NCI-H2081 (cell line): ENCODE data around the gene ADCY2.

Experiments
- DNase-seq, 2 experiments: peaks; one replicate each; lab custom pipeline; 2025; lab: John Stamatoyannopoulos, UW

The ADCY2 gene

DNA sequence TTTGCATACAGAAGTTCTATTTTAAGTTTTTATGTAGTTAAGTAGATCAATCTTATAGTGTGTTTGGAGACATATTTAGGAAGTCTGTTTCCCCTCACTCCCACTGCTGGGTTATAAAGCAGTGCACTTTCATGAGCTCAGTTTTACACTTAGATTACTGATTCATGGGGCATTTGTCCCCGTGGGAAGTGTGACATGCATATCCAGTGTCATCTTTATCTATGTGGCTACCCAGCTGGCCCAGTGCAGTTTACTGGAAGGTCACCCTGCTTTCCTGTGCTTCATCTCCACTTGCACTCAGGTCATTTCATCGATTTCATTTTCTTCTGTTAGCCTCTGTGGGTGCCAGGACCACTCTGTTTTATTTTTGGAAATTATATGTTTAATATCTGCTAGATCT is 49.1 kb downstream of the ADCY2 start:
- no peak for DNase-seq

DNA sequence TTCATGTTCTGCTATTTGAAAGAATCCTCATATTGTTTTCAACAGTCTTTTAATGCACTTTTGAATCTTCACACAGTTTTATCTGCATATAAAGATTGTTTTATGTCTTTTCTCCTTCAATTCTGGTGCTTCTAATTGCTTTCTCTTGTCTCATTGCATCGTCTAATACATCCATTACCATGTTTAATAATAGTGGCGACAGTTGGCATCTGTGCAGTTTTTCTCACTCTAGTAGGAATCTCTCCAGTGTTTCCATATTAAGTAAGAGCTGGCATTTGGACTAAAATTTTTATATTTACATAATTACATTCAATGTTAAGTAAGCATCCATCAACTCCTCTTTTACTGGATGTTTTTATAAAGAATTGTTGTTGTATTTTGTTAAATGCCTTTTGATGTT is 49.9 kb downstream of the ADCY2 start:
- DNase-seq: no peak

DNA sequence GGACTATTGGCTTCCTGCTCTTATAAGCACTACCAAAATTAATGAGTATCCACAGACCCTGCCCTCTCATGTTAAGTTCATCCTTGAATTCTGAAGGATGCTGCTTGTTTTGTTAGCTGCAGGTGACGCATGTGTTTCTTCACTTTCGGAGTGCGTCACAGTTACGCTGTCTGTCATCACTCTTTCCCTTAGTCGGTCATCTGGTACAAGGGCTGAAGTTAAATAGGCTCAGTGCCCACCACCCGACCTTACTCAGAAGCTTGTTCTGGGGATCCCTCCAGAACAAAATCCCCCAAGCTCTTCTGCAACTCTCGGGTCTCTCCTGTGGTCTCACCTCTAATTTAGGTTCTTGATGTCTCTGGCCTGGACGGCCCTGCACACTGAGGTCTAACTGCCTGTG is 51.0 kb downstream of the ADCY2 start:
- no peak for DNase-seq

DNA sequence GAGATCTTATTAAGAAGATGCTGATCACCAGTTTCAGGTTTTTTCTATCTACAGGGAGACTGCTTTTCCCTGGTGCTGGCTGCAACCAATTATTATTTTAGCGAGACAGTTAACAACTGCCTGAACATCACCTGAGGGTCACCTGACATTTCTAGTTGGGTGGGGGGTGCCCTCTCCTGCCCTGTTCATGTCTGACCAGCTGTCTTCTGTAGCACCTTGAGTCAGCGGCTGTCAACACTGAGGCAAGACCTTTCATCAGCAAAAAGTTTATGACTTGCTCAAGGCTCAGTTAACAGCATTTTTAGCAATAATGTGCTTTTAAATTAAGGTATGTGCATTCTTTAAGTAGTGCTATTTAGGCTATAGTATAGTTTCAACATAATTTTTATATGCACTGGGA is 58.0 kb downstream of the ADCY2 start:
- no peak for DNase-seq

DNA sequence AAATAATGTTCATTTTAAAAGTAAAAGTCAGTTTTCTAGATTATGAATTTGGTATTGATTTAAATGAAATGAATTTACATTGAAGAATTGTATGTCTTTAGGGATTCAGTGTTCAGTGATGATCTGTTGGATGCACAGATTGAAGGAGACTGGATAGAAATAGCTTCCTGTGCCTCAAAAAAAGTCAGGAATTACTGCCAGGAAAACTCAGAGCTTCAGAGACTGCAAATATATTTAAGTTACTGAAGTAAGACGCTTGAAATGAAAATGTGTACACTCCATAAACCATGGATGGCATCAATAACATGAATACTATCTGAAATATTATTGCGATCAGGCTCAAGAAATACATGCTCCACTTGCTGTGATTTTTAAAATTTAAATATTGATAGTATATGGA is 60.3 kb downstream of the ADCY2 start:
- no peak for DNase-seq

DNA sequence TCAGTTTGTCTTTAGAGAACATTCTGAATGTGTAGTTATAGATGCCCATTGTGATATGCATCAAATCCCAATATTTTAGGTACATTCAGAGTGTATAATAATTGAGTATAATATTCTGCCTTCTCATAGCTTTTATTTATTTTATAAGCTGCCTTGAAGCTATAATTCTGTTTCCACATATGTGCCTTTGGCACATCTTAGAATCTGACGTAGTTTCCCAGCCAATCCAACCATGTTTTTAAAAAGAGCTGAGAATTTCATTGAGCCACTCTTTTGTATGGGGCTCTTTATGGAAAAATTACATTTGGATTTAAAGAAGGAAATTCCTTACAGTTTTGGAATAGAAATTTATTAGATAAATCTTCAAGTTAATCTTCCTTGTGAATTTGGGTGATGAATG is 65.4 kb downstream of the ADCY2 start:
- DNase-seq: no peak

DNA sequence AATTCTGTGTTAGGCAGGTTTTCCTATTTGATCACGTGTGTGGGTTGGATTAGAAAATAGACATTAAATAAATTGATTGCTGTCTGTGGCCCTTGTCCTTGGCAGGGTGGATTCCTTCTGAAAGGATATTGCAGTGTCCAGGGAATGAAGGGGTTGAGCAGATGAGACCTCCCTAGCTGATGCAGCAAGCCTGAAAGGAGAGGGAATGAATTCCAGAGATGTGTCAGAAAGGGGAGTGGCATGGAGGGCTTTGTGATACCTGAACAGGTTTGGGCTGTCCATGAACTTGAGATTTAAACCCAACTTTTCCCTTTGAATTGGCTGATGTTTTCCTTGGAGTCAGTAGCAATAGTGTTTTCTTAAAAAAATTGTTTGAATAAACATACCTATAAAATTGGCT is 66.8 kb downstream of the ADCY2 start:
- DNase-seq: no peak

DNA sequence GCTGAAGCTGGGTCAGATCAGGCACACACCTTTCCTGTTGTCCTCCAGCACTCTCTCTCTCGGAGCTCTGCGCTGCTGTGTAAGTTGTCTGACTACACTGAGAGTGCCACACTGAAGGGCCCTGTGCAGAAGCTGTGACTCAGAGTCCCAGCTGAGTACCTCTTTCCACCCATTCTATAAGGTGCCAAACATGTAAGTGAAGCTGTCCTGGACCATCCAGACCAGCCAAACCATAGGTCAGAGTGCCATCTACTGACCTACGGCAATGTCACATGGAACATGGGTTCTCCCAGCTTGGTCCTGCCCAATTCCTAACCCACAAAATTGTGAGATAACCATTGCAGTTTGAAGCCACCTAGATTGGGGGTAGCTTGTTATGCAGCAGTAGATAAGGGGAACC is 68.2 kb downstream of the ADCY2 start:
- DNase-seq: peak in 1 of 2 experiments; percentile 18

DNA sequence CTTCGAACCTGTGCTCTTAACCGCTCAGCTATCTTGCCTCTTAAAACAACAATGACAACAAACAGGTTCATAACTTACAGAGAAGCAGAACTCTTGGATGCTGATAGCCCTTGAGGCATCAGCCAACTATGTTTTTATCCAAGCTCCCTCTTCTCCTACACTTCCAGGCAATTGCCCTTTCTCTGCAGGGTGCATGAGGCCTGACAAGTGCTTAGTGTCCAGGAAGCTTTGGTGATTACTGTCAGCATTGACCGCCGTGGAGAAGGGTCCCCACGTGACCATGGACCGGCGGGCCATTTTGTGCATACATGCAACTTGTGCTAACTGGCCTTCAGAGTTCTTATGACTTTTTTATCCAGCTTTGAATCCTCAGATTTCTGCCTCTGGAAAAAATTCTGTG is 71.2 kb downstream of the ADCY2 start:
- no peak for DNase-seq

DNA sequence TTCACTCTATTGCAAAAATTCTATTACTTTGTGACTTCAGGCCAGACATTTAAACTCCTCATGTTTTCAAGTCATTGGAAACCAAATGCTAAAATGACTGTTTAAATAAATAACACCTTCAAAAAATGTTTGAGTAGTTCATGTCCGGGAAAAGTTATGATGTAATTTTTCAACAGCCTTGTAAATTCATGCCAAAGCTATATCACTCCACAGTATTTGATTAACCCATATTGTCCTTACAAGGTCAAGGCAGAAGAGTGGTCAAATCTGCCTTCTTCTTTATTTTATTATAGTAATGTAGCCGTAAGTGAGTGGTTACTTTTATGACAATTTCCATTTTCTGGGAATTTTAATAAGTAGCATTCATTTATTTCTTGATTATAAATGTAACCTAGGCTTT is 72.8 kb downstream of the ADCY2 start:
- DNase-seq: no peak

DNA sequence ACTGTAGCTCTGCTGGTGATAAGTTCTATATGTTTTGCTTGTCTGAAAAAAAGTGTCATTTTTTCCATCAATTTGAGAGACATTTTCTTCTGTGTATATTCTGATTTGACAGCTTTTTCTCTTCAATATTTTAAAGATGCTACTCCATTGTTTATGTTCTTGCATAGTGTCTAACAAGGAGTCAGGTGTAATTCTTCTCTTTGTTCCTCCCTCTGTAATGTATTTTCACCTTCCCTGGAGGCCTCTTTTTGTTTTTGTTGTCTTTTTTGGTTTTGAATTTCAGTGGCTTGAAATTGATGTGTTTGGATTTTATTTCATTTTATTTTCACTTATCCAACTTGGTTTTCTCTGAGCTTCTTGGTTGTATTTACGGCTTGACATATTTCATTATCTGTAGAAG is 75.8 kb downstream of the ADCY2 start:
- no peak for DNase-seq

DNA sequence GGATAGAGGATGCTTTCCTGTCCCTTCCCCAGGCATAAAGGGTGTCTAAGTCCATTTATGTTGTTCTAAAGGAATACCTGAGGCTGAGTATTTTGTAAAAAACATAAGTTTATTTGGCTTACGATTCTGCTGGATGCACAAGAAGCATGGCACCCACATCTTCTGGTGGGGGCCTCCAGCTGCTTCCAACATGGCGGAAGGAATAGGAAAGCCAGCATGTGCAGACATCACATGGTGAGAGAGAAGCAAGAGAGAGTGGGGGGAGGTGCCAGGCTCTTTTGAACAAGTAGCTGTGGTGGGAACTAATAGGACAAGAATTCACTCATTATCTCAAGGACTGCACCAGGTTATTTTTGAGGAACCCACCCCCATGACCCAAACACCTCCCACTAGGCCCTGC is 77.2 kb downstream of the ADCY2 start:
- DNase-seq: no peak

DNA sequence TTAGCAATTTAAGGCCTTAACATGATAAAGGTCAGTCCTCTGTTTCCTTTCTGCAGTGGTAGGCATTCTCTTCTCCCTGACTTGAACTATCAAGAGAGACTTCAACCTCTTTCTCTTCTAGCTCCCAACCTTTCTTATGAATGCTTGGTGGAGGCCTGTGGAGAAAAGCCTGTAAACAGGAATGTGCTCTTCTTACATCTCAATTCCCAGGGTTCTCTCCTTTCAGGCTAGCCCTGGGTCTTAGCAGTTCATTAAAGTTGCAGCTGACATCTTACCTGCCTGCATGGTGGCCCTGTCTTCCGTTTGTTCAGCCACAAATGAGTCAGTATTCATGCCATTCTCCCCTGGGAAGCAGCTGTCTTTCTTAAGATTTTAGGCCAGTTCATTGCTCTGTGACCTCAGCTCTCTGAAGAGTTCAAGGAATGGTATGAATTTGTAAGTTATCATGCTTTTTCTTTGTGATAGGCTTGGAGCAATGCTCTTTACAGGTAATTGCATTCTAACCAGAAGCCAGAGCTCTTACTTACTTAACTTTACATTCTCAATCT is 77.8 kb downstream of the ADCY2 start:
- DNase-seq: no peak

DNA sequence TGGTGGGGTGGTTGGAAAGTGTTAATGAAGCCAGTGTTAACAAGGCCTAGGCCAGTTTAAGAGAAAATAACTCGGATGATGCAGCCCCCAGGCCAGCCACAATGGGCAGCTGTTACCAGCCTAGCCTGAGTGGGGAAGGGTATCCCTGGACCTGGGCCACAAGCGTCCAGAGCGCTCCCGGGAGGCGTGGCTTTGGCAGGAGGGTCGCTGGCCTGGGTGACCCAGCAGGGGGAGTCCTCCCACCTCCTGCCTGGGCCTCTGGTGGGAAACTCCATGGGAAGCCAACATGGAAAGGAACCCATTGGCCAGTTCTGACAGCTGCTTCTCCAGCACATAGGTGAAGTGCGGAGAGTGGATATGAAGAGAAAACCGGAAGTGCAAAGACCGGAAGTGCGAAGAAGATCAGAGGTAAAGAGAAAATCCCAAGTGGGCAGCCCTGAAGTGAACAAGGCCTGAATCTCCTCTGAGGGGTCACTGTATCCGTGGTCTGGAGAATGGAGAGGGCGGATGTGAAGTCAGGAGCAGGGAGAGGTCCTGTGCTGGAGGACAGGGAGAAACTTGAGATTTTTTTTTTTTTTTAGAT is 79.0 kb downstream of the ADCY2 start:
- no peak for DNase-seq

DNA sequence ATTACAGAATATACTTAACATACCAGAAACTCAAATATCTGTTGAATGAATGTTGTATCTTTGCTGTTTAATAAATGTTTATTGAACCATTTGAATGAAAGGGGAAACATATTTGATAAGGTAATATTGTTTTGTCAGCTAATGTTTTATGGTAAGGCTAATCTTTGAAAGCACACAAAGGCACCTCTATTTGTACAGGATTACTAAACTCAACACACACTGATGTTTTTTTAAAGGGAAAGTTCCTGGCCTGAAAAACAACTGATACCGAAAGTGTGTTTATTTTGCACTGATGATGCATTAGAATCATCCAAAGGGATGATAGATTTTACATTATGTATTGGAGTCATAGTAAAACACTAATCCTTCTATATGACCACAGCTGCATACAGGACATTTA is 82.5 kb downstream of the ADCY2 start:
- peak in 1 of 2 experiments; percentile 57 for DNase-seq

DNA sequence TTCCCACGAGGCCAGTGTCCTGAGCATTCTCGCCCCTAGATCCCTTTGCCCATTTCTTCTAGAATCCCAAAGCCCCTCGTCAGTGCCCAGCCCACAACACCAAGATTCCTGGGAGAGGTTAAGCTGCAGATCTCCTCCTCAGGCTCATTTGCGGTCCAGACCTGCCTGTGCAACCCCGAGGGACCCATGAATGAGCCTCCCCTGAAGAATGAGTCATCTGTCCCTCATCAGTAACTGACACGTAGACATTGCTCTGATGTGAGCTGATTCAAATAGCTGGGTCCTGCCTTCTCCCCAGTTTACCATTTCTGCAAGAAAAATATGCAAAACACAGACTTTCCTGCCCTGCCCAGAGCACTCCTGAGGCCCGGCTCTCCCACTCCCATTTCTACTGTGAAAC is 92.8 kb downstream of the ADCY2 start:
- DNase-seq: no peak

DNA sequence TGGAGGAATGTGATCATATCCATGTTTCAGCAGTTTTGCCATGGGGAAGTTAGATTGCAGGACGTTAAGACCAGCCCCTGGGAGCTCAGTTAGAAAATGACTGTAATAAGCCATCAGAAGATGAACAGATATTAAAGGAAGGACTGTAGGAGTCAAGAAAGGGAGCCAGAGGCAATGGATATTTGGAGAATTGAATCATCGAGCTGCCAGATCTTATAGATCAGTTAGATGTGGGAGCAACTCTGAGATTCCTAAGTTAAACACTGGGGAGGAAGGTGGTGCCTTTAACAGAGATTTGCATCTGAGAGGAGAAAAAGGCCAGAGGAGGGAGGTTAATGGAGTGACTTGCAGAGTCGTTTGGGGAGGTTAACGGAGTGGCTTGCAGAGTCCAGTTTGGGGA is 96.4 kb downstream of the ADCY2 start:
- no peak for DNase-seq

DNA sequence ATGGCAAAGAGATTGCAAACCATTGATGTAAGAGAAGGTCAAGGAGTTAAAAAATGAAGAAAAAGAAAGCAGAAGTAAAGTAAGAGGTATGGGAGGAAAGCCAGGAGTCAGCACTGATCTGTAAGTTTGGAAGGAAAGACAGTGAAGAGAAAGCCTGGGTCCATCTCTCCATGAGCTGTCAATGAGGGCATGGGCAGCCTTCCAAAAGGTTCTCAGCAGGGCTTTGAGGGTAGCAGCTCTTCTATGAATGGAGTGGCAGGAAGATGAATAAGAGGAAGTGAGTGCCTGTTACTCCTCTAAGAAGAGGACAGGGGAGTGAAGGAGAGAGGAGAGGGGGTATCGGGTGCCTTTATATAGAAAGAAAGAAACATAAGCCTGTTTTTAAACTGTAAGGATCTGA is 97.1 kb downstream of the ADCY2 start:
- no peak for DNase-seq

DNA sequence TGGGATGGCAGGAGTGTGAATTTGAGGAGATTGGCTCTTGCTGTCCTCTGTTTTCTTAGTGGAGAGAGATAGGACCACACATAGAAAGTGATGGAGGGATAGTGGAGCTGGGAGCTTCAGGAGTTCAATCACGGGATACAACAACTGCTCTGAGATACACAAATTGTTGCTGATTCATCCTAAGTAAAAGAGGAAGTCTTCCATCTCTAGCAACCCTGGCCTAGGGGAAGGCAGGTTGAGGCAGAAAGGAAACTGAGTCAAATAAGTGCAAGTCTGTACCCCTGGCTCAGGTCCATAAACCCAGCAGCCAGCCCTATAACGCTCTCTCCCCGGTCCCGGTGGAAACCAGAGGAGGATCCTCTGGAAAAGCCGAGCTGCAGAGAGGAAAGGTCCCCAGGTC is 97.7 kb downstream of the ADCY2 start:
- DNase-seq: no peak

DNA sequence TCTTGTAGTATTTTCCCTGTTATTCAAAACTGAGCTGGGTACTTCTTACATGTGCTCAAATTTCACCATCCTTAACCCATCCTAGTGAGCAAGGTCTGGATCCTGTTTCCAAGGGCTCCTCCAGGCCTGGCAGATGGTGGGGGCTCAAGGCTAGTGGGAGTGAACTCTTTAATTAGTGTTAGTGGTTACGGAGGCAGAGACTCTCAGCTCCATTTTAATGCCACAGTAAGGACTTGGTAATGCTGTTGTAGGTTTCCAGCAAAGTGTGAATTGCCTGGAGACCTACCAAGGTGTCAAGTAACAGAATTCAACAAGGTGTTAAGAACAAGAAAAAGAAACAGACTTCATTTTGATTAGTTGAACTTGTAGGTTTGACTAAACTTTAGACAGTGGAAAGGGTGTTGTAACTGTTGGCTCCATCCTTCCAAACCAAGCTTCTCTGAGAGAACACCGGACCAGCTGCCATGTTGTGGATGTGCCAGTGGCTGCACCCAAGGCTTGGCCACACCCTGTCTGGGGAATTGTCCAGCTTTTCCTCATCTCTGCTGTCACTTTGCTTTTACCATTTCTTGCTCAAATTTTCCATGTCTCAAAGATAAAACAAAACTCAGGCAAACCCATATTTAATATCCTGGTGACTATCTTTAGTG is 98.7 kb downstream of the ADCY2 start:
- no peak for DNase-seq

DNA sequence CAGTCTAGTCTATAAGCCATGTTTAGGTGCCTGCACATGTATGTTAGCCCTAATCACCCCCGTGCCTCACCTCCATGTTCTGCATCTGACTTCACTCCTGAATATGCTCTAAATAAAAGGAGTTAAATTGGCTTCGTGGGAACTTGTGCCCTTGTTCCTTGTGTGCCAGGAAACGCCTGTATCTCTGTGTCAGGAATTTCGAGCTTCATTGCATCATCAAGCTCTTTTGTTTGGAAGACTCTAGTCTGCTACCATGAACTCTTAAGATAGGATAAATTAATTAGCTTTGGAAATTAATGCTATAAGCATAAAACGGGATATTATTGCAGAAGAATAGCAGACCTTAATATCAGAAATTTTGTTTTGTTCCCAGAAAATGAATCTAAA is 99.2 kb downstream of the ADCY2 start:
- no peak for DNase-seq

DNA sequence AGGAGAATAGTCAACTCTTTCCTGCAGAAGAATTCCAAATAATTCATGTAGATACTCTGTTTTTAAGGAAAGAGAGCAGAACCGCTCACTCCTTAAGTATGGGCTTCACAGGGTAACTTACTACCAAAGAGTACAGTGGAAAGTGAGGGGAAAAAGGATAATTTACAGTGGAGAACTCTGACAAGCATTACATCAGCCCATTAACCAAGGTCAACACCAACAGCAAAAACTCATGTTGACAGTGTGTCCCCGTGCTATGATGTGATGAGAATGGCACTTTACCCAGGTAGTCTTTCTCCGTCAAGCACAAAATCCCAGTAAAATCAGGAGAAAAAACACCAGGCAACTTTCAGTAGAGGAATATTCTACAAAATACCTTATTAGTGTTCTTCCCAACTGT is 104.3 kb downstream of the ADCY2 start:
- no peak for DNase-seq

DNA sequence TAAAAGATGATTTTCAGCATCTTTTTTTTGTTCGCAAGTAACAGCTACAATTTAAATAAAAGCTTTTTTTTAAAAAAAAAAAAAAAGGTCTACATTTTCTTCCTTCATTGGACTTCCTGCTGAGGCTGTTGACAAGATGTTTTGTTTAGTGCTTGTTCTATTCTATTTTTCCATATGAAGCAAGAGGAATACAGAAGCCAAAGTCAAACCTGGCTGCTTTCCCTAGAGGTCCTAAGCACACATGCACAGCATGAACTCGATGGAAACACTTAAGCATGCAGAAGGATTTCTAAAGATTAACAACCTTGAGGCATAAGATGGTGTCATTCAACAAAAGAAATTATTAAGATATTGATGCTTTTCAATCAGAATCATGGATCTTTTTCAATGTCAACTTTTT is 105.1 kb downstream of the ADCY2 start:
- DNase-seq: no peak

DNA sequence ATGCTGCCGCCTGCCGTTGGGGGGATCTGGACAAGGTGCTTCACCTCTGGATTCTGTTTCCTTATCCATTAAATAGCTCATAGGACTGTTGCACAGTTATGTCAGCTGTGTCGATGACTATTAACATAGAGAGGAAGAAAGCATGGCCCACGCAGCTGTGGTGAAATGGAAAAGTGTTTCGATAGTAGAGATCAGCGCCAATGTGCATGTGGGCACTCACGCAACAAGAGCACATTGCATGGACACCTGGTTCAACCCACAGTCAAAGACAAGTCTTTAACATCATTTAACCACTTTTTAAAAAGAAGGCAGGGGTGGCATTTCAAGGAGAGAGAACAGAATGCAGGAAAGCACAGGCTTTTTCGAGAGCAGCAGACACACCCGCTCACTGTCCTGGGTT is 107.6 kb downstream of the ADCY2 start:
- no peak for DNase-seq
